ENCODE data around the gene PRIMA1. TPM values are rescaled to one million over a fixed set of nuclear protein-coding genes. Genes with fewer than 3 reads are reported as not detected.

The PRIMA1 gene
- total and polyA plus RNA-seq, 8 donors, result 1.2 to 9.9 (median 4.9) TPM

GRCh38 chr14:93744876-93745275, 43.4 kb downstream of the PRIMA1 start:
- Histone ChIP-seq H3K27ac (peak overlapping the region in 1 of 5 donors; percentile 24), H3K27me3 (peaks cover 0 to 14% (median 0%) of the 10 kb centered on the region in 3 donors), H3K36me3 (no peaks in the 10 kb centered on the region), H3K4me1 (peaks cover 0 to 24% (median 3%) of the 10 kb centered on the region in 4 donors), H3K9me3 (no peaks in the 10 kb centered on the region), H3K4me3 (no peak overlapping the region)
- no peak for TF ChIP-seq POLR2A (IDR thresholded peaks at IDR 0.05)
- TF ChIP-seq POLR2AphosphoS5 (IDR thresholded peaks at IDR 0.05), result no peak
- no peak for TF ChIP-seq EP300 (IDR thresholded peaks at IDR 0.05)
- no peak for TF ChIP-seq CTCF (IDR thresholded peaks at IDR 0.05)
- no peak for DNase-seq
- intact Hi-C loops (cut with DNase I; ENCODE audit: low total_unique reads), result no loop called here
- 66 to 80% (median 72%) methylated on average over 1 to 8 of the region's 8 CpGs for WGBS, 5 donors

- H3K4me1 ChIP-seq, result peaks cover 0 to 24% (median 3%) of the 10 kb centered on the region in 4 donors
- H3K36me3 ChIP-seq, result no peaks in the 10 kb centered on the region
- H3K4me3 ChIP-seq, result no peak overlapping the region
- no peak for TF ChIP-seq CTCF (IDR thresholded peaks at IDR 0.05)
- TF ChIP-seq EP300 (IDR thresholded peaks at IDR 0.05), result no peak
- no peak for TF ChIP-seq POLR2A (IDR thresholded peaks at IDR 0.05)
- no peak for TF ChIP-seq POLR2AphosphoS5 (IDR thresholded peaks at IDR 0.05)
- no peak for DNase-seq
- H3K27me3 ChIP-seq, result peaks cover 0 to 14% (median 0%) of the 10 kb centered on the region in 3 donors
- 83 to 99% (median 85%) methylated on average over 8 to 14 of the region's 14 CpGs for WGBS, 5 donors
- intact Hi-C loops (cut with DNase I; ENCODE audit: low total_unique reads), result no loop called here
- peak overlapping the region in 2 of 5 donors; percentile 4 to 24 for H3K27ac ChIP-seq
- no peaks in the 10 kb centered on the region for H3K9me3 ChIP-seq
Observed at GRCh38 chr14:93744176-93744575, 44.1 kb downstream of the PRIMA1 start.

GRCh38 chr14:93743270-93744060, 44.8 kb downstream of the PRIMA1 start:
- 89 to 93% (median 92%) methylated on average over 25 to 26 of the region's 26 CpGs for WGBS, 5 donors
- Histone ChIP-seq H3K27me3 (peaks cover 0 to 14% (median 0%) of the 10 kb centered on the region in 3 donors), H3K4me3 (no peak overlapping the region), H3K9me3 (no peaks in the 10 kb centered on the region), H3K27ac (peak overlapping the region in 1 of 5 donors; percentile 13), H3K36me3 (no peaks in the 10 kb centered on the region), H3K4me1 (peaks cover 0 to 20% (median 2%) of the 10 kb centered on the region in 4 donors)
- intact Hi-C loops (cut with DNase I; ENCODE audit: low total_unique reads), result no loop called here
- no peak for DNase-seq
- no peak for TF ChIP-seq CTCF (IDR thresholded peaks at IDR 0.05)

GRCh38 chr14:93742761-93743160, 45.5 kb downstream of the PRIMA1 start:
- intact Hi-C loops (cut with DNase I; ENCODE audit: low total_unique reads), result no loop called here
- peaks cover 0 to 16% (median 0%) of the 10 kb centered on the region in 4 donors for H3K4me1 ChIP-seq

More at GRCh38 chr14:93742761-93743160, 45.5 kb downstream of the PRIMA1 start:
- Histone ChIP-seq H3K27ac (peak overlapping the region in 1 of 5 donors; percentile 35), H3K36me3 (no peaks in the 10 kb centered on the region), H3K4me3 (no peak overlapping the region), H3K27me3 (peaks cover 0 to 16% (median 0%) of the 10 kb centered on the region in 3 donors), H3K9me3 (no peaks in the 10 kb centered on the region)
- peak in 1 of 2 donors; percentile 47 for DNase-seq
- TF ChIP-seq POLR2AphosphoS5 (IDR thresholded peaks at IDR 0.05), result no peak
- TF ChIP-seq EP300 (IDR thresholded peaks at IDR 0.05), result no peak
- TF ChIP-seq POLR2A (IDR thresholded peaks at IDR 0.05), result no peak
- TF ChIP-seq CTCF (IDR thresholded peaks at IDR 0.05), result no peak
- WGBS, 5 donors, result 55 to 79% (median 72%) methylated on average over 8 of the region's 8 CpGs

Measured in stomach (tissue), 9 donors.